NT2/D1 (cell line): ENCODE results near the gene NRCAM.

ENCODE experiments used
- DNase-seq: peaks from one replicate; pipeline ENCODE4 v3.0.0-alpha.2; 2011; ENCODE audit warnings: low read depth, low spot score
- H3K27me3 ChIP-seq: 2 replicates; pipeline ENCODE4 v1.6.0; 2011; ENCODE audit warnings: mild to moderate bottlenecking; ENCODE audit not compliant: insufficient read length, insufficient read depth
- H3K36me3 ChIP-seq: 2 replicates; pipeline ENCODE4 v1.6.1; 2011; ENCODE audit warnings: mild to moderate bottlenecking, low read length, mixed read lengths; ENCODE audit not compliant: insufficient read depth, insufficient read length
- H3K4me1 ChIP-seq: 2 replicates; pipeline ENCODE4 v1.5.1; 2011; ENCODE audit not compliant: insufficient read depth, insufficient read length
- H3K4me3 ChIP-seq: 2 replicates; pipeline ENCODE4 v1.5.1; 2011; ENCODE audit warnings: low read depth; ENCODE audit not compliant: insufficient read length
- H3K9ac ChIP-seq: 2 replicates; pipeline ENCODE4 v1.6.0; 2011; ENCODE audit warnings: low read depth; ENCODE audit not compliant: insufficient read length
- H3K9me3 ChIP-seq: 2 replicates; pipeline ENCODE4 v1.5.1; 2011; ENCODE audit warnings: mild to moderate bottlenecking, low read length; ENCODE audit not compliant: insufficient read depth
- SUZ12 ChIP-seq: IDR thresholded peaks from 2 replicates; pipeline ENCODE4 v1.6.1; 2011; ENCODE audit not compliant: insufficient read length, insufficient read depth; ENCODE audit errors: extremely low read depth
- YY1 ChIP-seq: IDR thresholded peaks from 2 replicates; pipeline ENCODE4 v1.6.1; 2011; ENCODE audit not compliant: insufficient read length, insufficient read depth
- ZNF274 ChIP-seq: IDR thresholded peaks from 2 replicates; pipeline ENCODE4 v1.6.1; 2011; ENCODE audit warnings: mild to moderate bottlenecking, low read depth, low read length

NRCAM gene

DNA sequence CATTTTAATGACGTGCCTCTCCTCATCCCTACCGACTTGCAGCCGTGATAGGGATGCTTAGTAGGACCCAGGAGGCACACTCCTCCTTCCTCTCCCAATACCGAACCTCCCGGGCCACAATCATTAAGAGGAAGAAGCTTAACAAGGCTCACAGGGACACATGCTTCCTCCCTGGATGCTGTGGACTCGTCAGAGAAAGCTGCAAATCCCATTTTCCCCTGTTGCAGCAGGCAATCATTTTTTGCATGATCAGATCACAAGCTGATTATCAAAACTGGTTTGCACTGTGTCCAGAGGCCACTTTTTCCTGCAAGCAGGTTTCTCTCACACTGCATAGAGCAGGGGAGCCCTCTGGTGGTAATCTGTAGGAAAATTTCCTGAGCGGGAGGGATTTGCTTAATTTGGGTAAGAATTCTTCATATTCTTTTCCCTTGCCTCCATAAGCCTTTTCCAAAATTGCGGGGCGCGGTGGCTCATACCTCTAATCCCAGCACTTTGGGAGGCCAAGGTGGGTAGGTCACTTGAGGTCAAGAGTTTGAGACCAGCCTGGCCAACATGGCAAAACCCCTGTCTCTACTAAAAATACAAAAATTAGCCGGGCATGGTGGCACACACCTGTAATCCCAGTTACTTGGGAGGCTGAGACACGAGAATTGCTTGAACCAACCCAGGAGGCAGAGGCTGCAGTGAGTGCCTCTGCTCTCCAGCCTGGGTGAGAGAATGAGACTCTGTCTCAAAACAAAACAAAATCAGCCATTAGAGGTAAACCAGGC, 310.0 kb downstream of the NRCAM start:
- no peaks in the 10 kb centered on the region for H3K36me3 ChIP-seq
- H3K27me3 ChIP-seq = no peaks in the 10 kb centered on the region
- TF ChIP-seq SUZ12 (no peak), YY1 (no peak), ZNF274 (no peak)
- H3K4me1 ChIP-seq = no peaks in the 10 kb centered on the region
- peak; percentile 72 for DNase-seq
- H3K9me3 ChIP-seq = no peaks in the 10 kb centered on the region
- peak overlapping the region; percentile 35 for H3K4me3 ChIP-seq
- H3K9ac ChIP-seq = no peak overlapping the region

GRCh38 chr7:108145401-108145800, 310.8 kb downstream of the NRCAM start:
- Histone ChIP-seq H3K9me3 (no peaks in the 10 kb centered on the region), H3K4me3 (no peak overlapping the region), H3K9ac (no peak overlapping the region), H3K36me3 (no peaks in the 10 kb centered on the region), H3K4me1 (no peaks in the 10 kb centered on the region), H3K27me3 (no peaks in the 10 kb centered on the region)
- TF ChIP-seq SUZ12 = no peak
- TF ChIP-seq ZNF274 = no peak
- TF ChIP-seq YY1 = no peak
- DNase-seq = no peak

DNA sequence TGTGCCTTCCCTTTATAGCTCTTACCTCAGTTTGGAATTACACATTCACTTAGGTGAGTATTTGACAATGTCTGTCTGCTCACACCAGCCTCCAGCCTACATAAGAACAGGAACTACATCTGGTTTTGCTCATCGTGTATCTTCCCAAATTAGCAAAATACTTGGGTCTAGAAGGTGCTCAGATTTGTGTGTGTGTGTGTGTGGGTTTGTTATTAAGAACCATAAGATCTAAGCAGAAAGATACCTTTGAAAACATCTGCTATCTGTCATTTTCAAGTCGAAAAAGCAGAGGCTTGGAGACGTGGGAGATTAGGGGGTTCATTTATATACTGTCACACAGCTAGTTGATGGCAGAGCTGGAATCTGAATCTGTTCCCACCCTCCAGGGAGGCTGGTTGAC, 311.3 kb downstream of the NRCAM start:
- TF ChIP-seq SUZ12 (no peak), YY1 (no peak), ZNF274 (no peak)
- no peaks in the 10 kb centered on the region for H3K9me3 ChIP-seq
- DNase-seq = no peak

DNA sequence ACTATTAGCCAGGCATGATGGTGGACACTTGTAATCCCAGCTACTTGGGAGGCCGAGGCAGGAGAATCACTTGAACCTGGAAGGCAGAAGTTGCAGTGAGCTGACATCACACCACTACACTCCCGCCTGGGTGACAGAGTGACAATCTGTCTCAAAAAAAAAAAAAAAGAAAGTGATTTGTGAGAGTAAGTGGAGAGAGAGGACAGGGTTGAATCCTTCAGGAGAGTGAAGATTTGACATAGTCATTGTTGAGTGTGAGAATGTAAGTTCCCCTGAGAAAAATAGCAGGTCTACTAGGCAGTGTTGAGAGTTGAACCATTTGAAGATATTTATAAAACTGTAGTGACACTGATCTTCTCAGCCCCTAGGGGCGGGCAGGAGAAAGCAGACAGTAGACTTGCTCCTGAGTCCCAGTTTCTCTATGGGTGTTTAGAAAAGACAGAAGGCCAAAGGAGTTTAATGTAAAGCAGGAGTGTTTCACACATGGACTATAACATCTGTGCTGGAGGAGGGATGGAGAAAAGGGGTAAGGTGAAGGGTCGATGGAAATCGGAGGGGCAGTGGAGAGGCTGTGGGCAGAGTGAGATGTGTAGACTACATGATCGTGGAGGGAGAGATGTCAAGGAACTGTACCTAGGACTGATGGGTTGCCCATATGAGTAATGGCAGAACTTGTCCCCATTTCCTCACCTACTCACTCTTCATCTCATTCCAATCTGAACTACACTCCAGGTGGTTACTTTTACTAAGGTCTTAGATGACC, 312.4 kb downstream of the NRCAM start:
- no peak overlapping the region for H3K4me3 ChIP-seq
- no peak for DNase-seq
- no peaks in the 10 kb centered on the region for H3K27me3 ChIP-seq
- no peak overlapping the region for H3K9ac ChIP-seq
- TF ChIP-seq ZNF274 = no peak
- TF ChIP-seq YY1 = no peak
- TF ChIP-seq SUZ12 = no peak
- H3K4me1 ChIP-seq = no peaks in the 10 kb centered on the region
- H3K9me3 ChIP-seq = no peaks in the 10 kb centered on the region
- no peaks in the 10 kb centered on the region for H3K36me3 ChIP-seq

More for the DNA sequence above, 311.3 kb downstream of the NRCAM start:
- no peaks in the 10 kb centered on the region for H3K36me3 ChIP-seq
- H3K27me3 ChIP-seq = no peaks in the 10 kb centered on the region
- H3K9ac ChIP-seq = no peak overlapping the region
- no peak overlapping the region for H3K4me3 ChIP-seq
- H3K4me1 ChIP-seq = no peaks in the 10 kb centered on the region

DNA sequence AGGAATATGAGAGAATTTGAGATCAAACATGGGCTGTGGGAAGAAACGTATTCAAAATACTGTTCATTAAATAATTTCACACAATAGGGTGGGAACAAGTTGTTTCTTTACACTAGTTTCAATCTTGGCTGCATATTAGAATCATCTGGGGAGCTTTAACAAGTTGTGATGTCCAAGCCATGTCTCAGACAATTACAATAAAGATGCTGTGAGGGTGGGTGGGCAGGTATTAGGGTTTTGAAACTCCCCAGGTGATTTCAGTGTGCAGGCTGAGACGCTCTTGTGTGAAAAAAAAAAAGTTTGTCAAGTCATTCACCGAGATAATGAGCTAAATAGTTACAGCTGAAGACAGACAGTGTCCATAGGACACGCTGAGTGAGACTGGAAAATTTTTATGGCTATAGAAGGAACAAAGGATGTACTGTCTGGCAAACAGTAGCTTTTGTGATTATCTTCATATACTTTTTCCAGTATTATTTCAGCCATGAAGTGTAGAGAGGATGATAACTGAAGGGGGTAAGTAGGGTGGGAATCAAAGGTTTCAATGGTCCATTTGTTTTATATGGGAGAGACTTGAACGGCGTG, 313.5 kb downstream of the NRCAM start:
- H3K4me1 ChIP-seq = no peaks in the 10 kb centered on the region
- H3K36me3 ChIP-seq = no peaks in the 10 kb centered on the region
- no peak overlapping the region for H3K9ac ChIP-seq
- DNase-seq = no peak
- no peaks in the 10 kb centered on the region for H3K9me3 ChIP-seq
- TF ChIP-seq SUZ12 (no peak), ZNF274 (no peak), YY1 (no peak)
- H3K4me3 ChIP-seq = no peak overlapping the region
- no peaks in the 10 kb centered on the region for H3K27me3 ChIP-seq

- Histone ChIP-seq H3K27me3 (no peaks in the 10 kb centered on the region), H3K36me3 (no peaks in the 10 kb centered on the region), H3K9me3 (peaks cover 3% of the 10 kb centered on the region; the same call in 1 of the 2 replicates), H3K4me1 (no peaks in the 10 kb centered on the region), H3K4me3 (no peak overlapping the region), H3K9ac (no peak overlapping the region)
- no peak for TF ChIP-seq YY1
- TF ChIP-seq ZNF274 = no peak
- no peak for TF ChIP-seq SUZ12
- no peak for DNase-seq
Observed at GRCh38 chr7:108142180-108142579, 314.1 kb downstream of the NRCAM start.

DNA sequence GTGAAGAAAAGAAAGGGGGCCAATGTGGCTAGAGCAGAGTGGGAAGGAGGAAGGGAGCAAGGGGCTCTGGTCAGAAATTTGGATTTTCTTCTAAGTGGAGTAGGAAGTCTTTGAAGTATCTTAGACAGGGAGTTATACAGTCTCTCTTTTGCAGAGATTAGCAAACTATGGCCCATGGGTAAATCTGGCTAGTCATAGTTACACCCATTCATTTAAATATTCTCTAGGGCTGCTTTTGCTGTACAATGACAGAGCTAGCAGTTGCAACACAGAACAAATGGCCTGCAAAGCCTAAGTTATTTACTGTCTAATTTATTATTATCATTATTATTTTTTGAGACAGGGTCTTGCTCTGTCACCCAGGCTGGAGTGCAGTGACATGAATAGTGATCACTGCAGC, 315.6 kb downstream of the NRCAM start:
- no peaks in the 10 kb centered on the region for H3K36me3 ChIP-seq
- no peaks in the 10 kb centered on the region for H3K27me3 ChIP-seq
- no peaks in the 10 kb centered on the region for H3K4me1 ChIP-seq
- no peak overlapping the region for H3K9ac ChIP-seq
- no peak overlapping the region for H3K4me3 ChIP-seq
- H3K9me3 ChIP-seq = peaks cover 7% of the 10 kb centered on the region; the same call in 1 of the 2 replicates
- DNase-seq = no peak
- no peak for TF ChIP-seq SUZ12
- TF ChIP-seq ZNF274 = no peak
- no peak for TF ChIP-seq YY1
